Stimulated activated CD4-positive, alpha-beta T cell treated with anti-CD3 and anti-CD28 coated beads, TNF-alpha, amount 100 ng/mL, for 48 hours (primary cell): Measurements from ENCODE around the gene OR2C3.
"Not testable (repeated sequence)": the region's sequence is repeated elsewhere in the genome, so short reads cannot be mapped to it uniquely, and the experiment has no call there.

Experiments used
- DNase-seq, 3 donors: peaks; one replicate each; pipeline ENCODE4 v3.0.0-alpha.2; 2020; ENCODE audit warnings: low read depth in 3 of 3

OR2C3 gene

GRCh38 chr1:247517795-247518612 lies 18.2 kb downstream of the OR2C3 start:
- peak in 1 of 3 donors; percentile 10 for DNase-seq

- DNase-seq: no peak
These were observed 29.4 kb downstream of the OR2C3 start for GRCh38 chr1:247506831-247507230.

GRCh38 chr1:247500865-247501264 lies 35.4 kb downstream of the OR2C3 start:
- no peak for DNase-seq

- DNase-seq: no peak
These were observed 39.5 kb downstream of the OR2C3 start for GRCh38 chr1:247496581-247497285.

GRCh38 chr1:247494767-247495166 lies 41.5 kb downstream of the OR2C3 start:
- no peak for DNase-seq

- no peak for DNase-seq
These were observed 43.1 kb downstream of the OR2C3 start for GRCh38 chr1:247493106-247493505.

- DNase-seq: no peak
These were observed 44.9 kb downstream of the OR2C3 start for GRCh38 chr1:247491328-247491727.

GRCh38 chr1:247487057-247487456 lies 49.2 kb downstream of the OR2C3 start:
- no peak for DNase-seq

- DNase-seq: no peak
These were observed 53.5 kb downstream of the OR2C3 start for GRCh38 chr1:247482747-247483146.

- DNase-seq: not testable (repeated sequence)
These were observed 59.7 kb downstream of the OR2C3 start for GRCh38 chr1:247476328-247477058.

- no peak for DNase-seq
These were observed 60.4 kb downstream of the OR2C3 start for GRCh38 chr1:247475793-247476192.
